BLaER1 (cell line): Measurements from ENCODE around the gene UNC13D.

Experiments used
- H3K27ac ChIP-seq: shearing (Covaris generic); formaldehyde crosslinking; 2 replicates; pipeline ENCODE4 v1.8.1; 2022
- H3K27me3 ChIP-seq: shearing (Covaris generic); formaldehyde crosslinking; 2 replicates; pipeline ENCODE4 v1.8.1; 2022
- H3K36me3 ChIP-seq: shearing (Covaris generic); formaldehyde crosslinking; 2 replicates; pipeline ENCODE4 v1.8.1; 2022
- H3K4me1 ChIP-seq: shearing (Covaris generic); formaldehyde crosslinking; 2 replicates; pipeline ENCODE4 v1.8.1; 2022
- H3K4me2 ChIP-seq: shearing (Covaris generic); formaldehyde crosslinking; 2 replicates; pipeline ENCODE4 v1.8.1; 2022
- H3K4me3 ChIP-seq: shearing (Covaris generic); formaldehyde crosslinking; 2 replicates; pipeline ENCODE4 v1.8.1; 2022
- H3K9ac ChIP-seq: shearing (Covaris generic); formaldehyde crosslinking; 2 replicates; pipeline ENCODE4 v1.8.1; 2022
- H3K9me3 ChIP-seq: shearing (Covaris generic); formaldehyde crosslinking; 2 replicates; pipeline ENCODE4 v1.8.1; 2022
- H4K20me1 ChIP-seq: shearing (Covaris generic); formaldehyde crosslinking; 2 replicates; pipeline ENCODE4 v1.8.1; 2022
- Cebpa-rat ChIP-seq: shearing (Covaris generic); IDR thresholded peaks from 2 replicates; pipeline ENCODE4 v1.8.1; 2022

UNC13D gene

GRCh38 chr17:75885431-75885830 is 41.2 kb upstream of the UNC13D start:
- no peak overlapping the region for H3K4me3 ChIP-seq
- peaks cover 5% of the 10 kb centered on the region for H3K27me3 ChIP-seq
- H3K4me2 ChIP-seq: no peak overlapping the region; the same call in 1 of the 2 replicates
- no peak overlapping the region for H3K27ac ChIP-seq
- H3K9me3 ChIP-seq: no peaks in the 10 kb centered on the region
- H3K9ac ChIP-seq: no peak overlapping the region
- peaks cover 3% of the 10 kb centered on the region; the same call in 1 of the 2 replicates for H4K20me1 ChIP-seq
- TF ChIP-seq Cebpa-rat: no peak
- peaks cover 19% of the 10 kb centered on the region for H3K36me3 ChIP-seq
- peaks cover 43% of the 10 kb centered on the region for H3K4me1 ChIP-seq

GRCh38 chr17:75881678-75882454 is 37.7 kb upstream of the UNC13D start:
- no peaks in the 10 kb centered on the region; the same call in 1 of the 2 replicates for H4K20me1 ChIP-seq
- peak overlapping the region; percentile 78 for H3K4me2 ChIP-seq
- H3K27ac ChIP-seq: peak overlapping the region; percentile 47; the same call in 1 of the 2 replicates
- H3K4me3 ChIP-seq: no peak overlapping the region
- no peak overlapping the region for H3K9ac ChIP-seq
- H3K4me1 ChIP-seq: peaks cover 66% of the 10 kb centered on the region
- peaks cover 40% of the 10 kb centered on the region for H3K27me3 ChIP-seq
- no peaks in the 10 kb centered on the region for H3K36me3 ChIP-seq
- no peaks in the 10 kb centered on the region for H3K9me3 ChIP-seq
- TF ChIP-seq Cebpa-rat: peak; percentile 94

GRCh38 chr17:75880266-75880665 is 36.1 kb upstream of the UNC13D start:
- H3K9ac ChIP-seq: no peak overlapping the region
- H3K4me2 ChIP-seq: peak overlapping the region; percentile 78; the same call in 1 of the 2 replicates
- H3K4me3 ChIP-seq: no peak overlapping the region
- no peaks in the 10 kb centered on the region for H3K9me3 ChIP-seq
- no peaks in the 10 kb centered on the region; the same call in 1 of the 2 replicates for H4K20me1 ChIP-seq
- peaks cover 73% of the 10 kb centered on the region for H3K4me1 ChIP-seq
- peaks cover 52% of the 10 kb centered on the region for H3K27me3 ChIP-seq
- no peaks in the 10 kb centered on the region for H3K36me3 ChIP-seq
- no peak overlapping the region for H3K27ac ChIP-seq
- no peak for TF ChIP-seq Cebpa-rat

GRCh38 chr17:75878174-75878998 is 34.2 kb upstream of the UNC13D start, which contains the start of gene TRIM47:
Gene TRIM47, minus strand, starts transcription at chr17:75878581. Its CDS starts 33 bp downstream, at chr17:75878548.
- Histone ChIP-seq H3K9ac (peak within 1 kb of the TSS; percentile 49), H3K27me3 (peaks cover 52% of the 10 kb centered on the region), H3K4me1 (peaks cover 84% of the 10 kb centered on the region), H3K27ac (peak within 1 kb of the TSS; percentile 28), H3K36me3 (no peaks in the 10 kb centered on the region), H3K4me3 (peak within 1 kb of the TSS; percentile 63), H3K9me3 (no peaks in the 10 kb centered on the region), H3K4me2 (peak within 1 kb of the TSS; percentile 93), H4K20me1 (no peaks in the 10 kb centered on the region; the same call in 1 of the 2 replicates)
- TF ChIP-seq Cebpa-rat: no peak

- peak overlapping the region; percentile 49 for H3K9ac ChIP-seq
- H3K36me3 ChIP-seq: no peaks in the 10 kb centered on the region
- peaks cover 52% of the 10 kb centered on the region for H3K27me3 ChIP-seq
- H3K9me3 ChIP-seq: no peaks in the 10 kb centered on the region
- TF ChIP-seq Cebpa-rat: no peak
- H3K4me2 ChIP-seq: peak overlapping the region; percentile 93
- H3K27ac ChIP-seq: peak overlapping the region; percentile 28
- H3K4me3 ChIP-seq: peak overlapping the region; percentile 63
- peaks cover 84% of the 10 kb centered on the region for H3K4me1 ChIP-seq
- no peaks in the 10 kb centered on the region; the same call in 1 of the 2 replicates for H4K20me1 ChIP-seq
Observed at GRCh38 chr17:75877752-75878173, 33.6 kb upstream of the UNC13D start.

- peak overlapping the region; percentile 93 for H3K4me2 ChIP-seq
- H3K36me3 ChIP-seq: no peaks in the 10 kb centered on the region
- H3K4me1 ChIP-seq: peaks cover 84% of the 10 kb centered on the region
- H3K9me3 ChIP-seq: no peaks in the 10 kb centered on the region
- H3K27ac ChIP-seq: peak overlapping the region; percentile 40
- no peak for TF ChIP-seq Cebpa-rat
- peak overlapping the region; percentile 63 for H3K4me3 ChIP-seq
- peak overlapping the region; percentile 49 for H3K9ac ChIP-seq
- H3K27me3 ChIP-seq: peaks cover 52% of the 10 kb centered on the region
- H4K20me1 ChIP-seq: no peaks in the 10 kb centered on the region; the same call in 1 of the 2 replicates
Observed at GRCh38 chr17:75876938-75877751, 32.9 kb upstream of the UNC13D start.

GRCh38 chr17:75876190-75876937 is 32.2 kb upstream of the UNC13D start:
- Histone ChIP-seq H3K36me3 (no peaks in the 10 kb centered on the region), H3K4me3 (peak overlapping the region; percentile 63), H3K4me1 (peaks cover 82% of the 10 kb centered on the region), H3K27me3 (peaks cover 52% of the 10 kb centered on the region), H3K4me2 (peak overlapping the region; percentile 93), H3K27ac (peak overlapping the region; percentile 66), H3K9me3 (no peaks in the 10 kb centered on the region), H4K20me1 (no peaks in the 10 kb centered on the region; the same call in 1 of the 2 replicates), H3K9ac (peak overlapping the region; percentile 55; the same call in 1 of the 2 replicates)
- TF ChIP-seq Cebpa-rat: no peak

GRCh38 chr17:75875940-75876189 is 31.7 kb upstream of the UNC13D start:
- Histone ChIP-seq H3K4me3 (peak overlapping the region; percentile 63; the same call in 1 of the 2 replicates), H4K20me1 (no peaks in the 10 kb centered on the region; the same call in 1 of the 2 replicates), H3K27me3 (peaks cover 52% of the 10 kb centered on the region), H3K9me3 (no peaks in the 10 kb centered on the region), H3K4me1 (peaks cover 77% of the 10 kb centered on the region), H3K9ac (peak overlapping the region; percentile 55; the same call in 1 of the 2 replicates), H3K36me3 (no peaks in the 10 kb centered on the region), H3K4me2 (peak overlapping the region; percentile 93), H3K27ac (peak overlapping the region; percentile 66)
- no peak for TF ChIP-seq Cebpa-rat
